Mononuclear cell (primary cell): Measurements from ENCODE around the gene ZNF32. TPM values are rescaled to one million over a fixed set of nuclear protein-coding genes. Genes with fewer than 3 reads are reported as not detected.

Source experiments
- H3K27me3 ChIP-seq: 2 replicates; pipeline ENCODE4 v1.6.0; 2011; ENCODE audit warnings: low read length, control low read depth; ENCODE audit not compliant: insufficient read depth
- H3K4me1 ChIP-seq: 2 replicates; pipeline ENCODE4 v1.5.1; 2011; ENCODE audit warnings: mild to moderate bottlenecking, low read length, control low read depth; ENCODE audit not compliant: insufficient read depth
- H3K4me3 ChIP-seq: 2 replicates; pipeline ENCODE4 v1.5.1; 2011; ENCODE audit warnings: mild to moderate bottlenecking, low read length, moderate library complexity
- H3K9me3 ChIP-seq: 2 replicates; pipeline ENCODE4 v1.5.1; 2011; ENCODE audit warnings: low read depth, mild to moderate bottlenecking, control low read depth, low read length
- total RNA-seq: library from RNA; depleted of rRNA; stranded (reverse); fragments of >200 nt; gene quantifications from one replicate; pipeline ENCODE4 v1.2.3, GENCODE V29; 2012

ZNF32 gene
- total RNA-seq, 1 donor: 19.7 TPM

GRCh38 chr10:43686414-43686813, 37.7 kb upstream of the ZNF32 start:
- Histone ChIP-seq H3K9me3 (no peaks in the 10 kb centered on the region), H3K27me3 (peaks cover 7% of the 10 kb centered on the region), H3K4me1 (peaks cover 15% of the 10 kb centered on the region), H3K4me3 (no peak overlapping the region)

GRCh38 chr10:43685744-43686143, 37.1 kb upstream of the ZNF32 start:
- peaks cover 15% of the 10 kb centered on the region for H3K4me1 ChIP-seq
- H3K4me3 ChIP-seq: no peak overlapping the region
- H3K9me3 ChIP-seq: no peaks in the 10 kb centered on the region
- peaks cover under 1% of the 10 kb centered on the region for H3K27me3 ChIP-seq

DNA sequence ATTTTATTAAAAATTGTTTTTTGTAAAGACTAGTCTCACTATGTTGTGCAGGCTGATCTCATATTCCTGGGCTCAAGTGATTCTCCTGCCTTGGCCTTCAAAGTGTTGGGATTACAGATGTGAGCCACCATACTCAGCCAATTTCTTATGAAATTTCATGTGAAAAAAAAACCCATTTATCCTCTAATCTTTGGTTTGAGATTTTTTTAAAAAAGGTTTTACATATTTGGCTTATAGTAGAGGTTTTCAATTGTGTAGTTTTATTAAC, 35.5 kb upstream of the ZNF32 start:
- Histone ChIP-seq H3K4me3 (no peak overlapping the region), H3K4me1 (peaks cover 1% of the 10 kb centered on the region), H3K9me3 (no peaks in the 10 kb centered on the region), H3K27me3 (no peaks in the 10 kb centered on the region)

- Histone ChIP-seq H3K9me3 (no peaks in the 10 kb centered on the region), H3K27me3 (no peaks in the 10 kb centered on the region), H3K4me1 (no peaks in the 10 kb centered on the region), H3K4me3 (no peak overlapping the region)
These were observed 35.0 kb upstream of the ZNF32 start for GRCh38 chr10:43683451-43684291.

GRCh38 chr10:43682956-43683355, 34.3 kb upstream of the ZNF32 start:
- Histone ChIP-seq H3K9me3 (no peaks in the 10 kb centered on the region), H3K4me3 (no peak overlapping the region), H3K27me3 (no peaks in the 10 kb centered on the region), H3K4me1 (no peaks in the 10 kb centered on the region)

GRCh38 chr10:43681721-43682120, 33.0 kb upstream of the ZNF32 start:
- no peaks in the 10 kb centered on the region for H3K4me1 ChIP-seq
- H3K27me3 ChIP-seq: no peaks in the 10 kb centered on the region
- H3K4me3 ChIP-seq: no peak overlapping the region
- no peaks in the 10 kb centered on the region for H3K9me3 ChIP-seq

GRCh38 chr10:43681220-43681619, 32.5 kb upstream of the ZNF32 start:
- H3K4me1 ChIP-seq: no peaks in the 10 kb centered on the region
- no peaks in the 10 kb centered on the region for H3K9me3 ChIP-seq
- H3K27me3 ChIP-seq: no peaks in the 10 kb centered on the region
- no peak overlapping the region for H3K4me3 ChIP-seq

DNA sequence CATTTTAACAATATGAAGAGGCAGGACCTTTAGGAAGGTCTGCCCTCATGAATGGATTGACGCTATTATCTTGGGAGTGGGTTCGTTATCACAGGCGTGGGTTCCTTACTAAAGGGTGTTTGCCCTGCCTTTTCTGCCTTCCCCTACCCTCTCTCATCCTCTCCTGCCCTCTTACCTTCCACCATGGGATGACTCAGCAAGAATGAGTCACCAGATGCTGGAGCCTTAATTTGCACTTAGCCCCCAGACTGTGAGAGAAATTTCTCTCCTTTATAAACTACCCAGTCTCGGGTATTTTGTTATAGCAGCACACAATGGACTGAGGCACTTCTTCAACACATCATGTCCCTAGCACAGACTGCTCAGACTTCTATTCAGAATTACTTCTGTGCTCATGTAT, 31.4 kb upstream of the ZNF32 start:
- Histone ChIP-seq H3K9me3 (no peaks in the 10 kb centered on the region), H3K27me3 (no peaks in the 10 kb centered on the region), H3K4me1 (no peaks in the 10 kb centered on the region), H3K4me3 (no peak overlapping the region)

DNA sequence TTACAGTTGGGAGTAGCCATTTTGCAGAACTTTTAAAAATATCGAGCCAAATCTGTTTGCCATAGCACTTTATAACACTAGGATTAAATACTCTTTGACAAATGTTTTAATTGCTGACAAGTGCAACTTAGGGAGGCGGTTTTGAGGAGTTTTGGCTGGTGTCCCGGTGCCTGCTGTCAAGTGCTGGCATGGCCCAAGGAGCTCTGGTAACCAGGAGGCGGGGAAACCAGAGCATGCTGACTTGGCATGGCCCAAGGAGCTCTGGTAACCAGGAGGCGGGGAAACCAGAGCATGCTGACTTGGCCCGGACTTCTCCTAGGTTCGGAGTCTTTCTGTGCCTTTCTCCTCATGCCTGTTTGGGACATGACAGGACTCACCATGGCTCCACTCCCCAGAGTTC, 30.8 kb upstream of the ZNF32 start:
- H3K4me1 ChIP-seq: no peaks in the 10 kb centered on the region
- no peaks in the 10 kb centered on the region for H3K9me3 ChIP-seq
- H3K4me3 ChIP-seq: no peak overlapping the region
- no peaks in the 10 kb centered on the region for H3K27me3 ChIP-seq

DNA sequence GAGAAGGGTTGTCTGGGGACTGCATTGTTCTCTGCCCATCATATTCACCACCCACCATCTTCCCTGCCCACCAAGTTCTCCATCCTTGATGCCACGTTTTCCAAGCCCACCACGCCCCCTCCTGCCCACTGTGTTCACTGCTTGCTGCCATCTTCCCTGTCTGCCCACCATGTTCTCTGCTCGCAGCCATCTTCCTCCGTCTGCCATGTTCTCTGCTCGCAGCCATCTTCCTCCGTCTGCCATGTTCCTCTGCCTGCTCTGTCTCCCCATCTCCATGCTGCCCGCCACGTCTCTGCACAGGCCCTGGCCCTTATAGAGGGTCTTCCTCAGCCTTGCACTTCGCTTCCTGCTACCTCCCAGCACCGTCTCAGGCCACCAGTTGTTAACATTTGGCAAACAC, 30.0 kb upstream of the ZNF32 start:
- Histone ChIP-seq H3K27me3 (no peaks in the 10 kb centered on the region), H3K4me3 (no peak overlapping the region), H3K9me3 (no peaks in the 10 kb centered on the region), H3K4me1 (no peaks in the 10 kb centered on the region)

- Histone ChIP-seq H3K4me1 (no peaks in the 10 kb centered on the region), H3K9me3 (no peaks in the 10 kb centered on the region), H3K4me3 (no peak overlapping the region), H3K27me3 (no peaks in the 10 kb centered on the region)
These were observed 28.2 kb upstream of the ZNF32 start for GRCh38 chr10:43676901-43677300.

- peaks cover under 1% of the 10 kb centered on the region for H3K27me3 ChIP-seq
- no peak overlapping the region for H3K4me3 ChIP-seq
- H3K9me3 ChIP-seq: no peaks in the 10 kb centered on the region
- no peaks in the 10 kb centered on the region for H3K4me1 ChIP-seq
These were observed 27.6 kb upstream of the ZNF32 start for GRCh38 chr10:43676331-43676730.

DNA sequence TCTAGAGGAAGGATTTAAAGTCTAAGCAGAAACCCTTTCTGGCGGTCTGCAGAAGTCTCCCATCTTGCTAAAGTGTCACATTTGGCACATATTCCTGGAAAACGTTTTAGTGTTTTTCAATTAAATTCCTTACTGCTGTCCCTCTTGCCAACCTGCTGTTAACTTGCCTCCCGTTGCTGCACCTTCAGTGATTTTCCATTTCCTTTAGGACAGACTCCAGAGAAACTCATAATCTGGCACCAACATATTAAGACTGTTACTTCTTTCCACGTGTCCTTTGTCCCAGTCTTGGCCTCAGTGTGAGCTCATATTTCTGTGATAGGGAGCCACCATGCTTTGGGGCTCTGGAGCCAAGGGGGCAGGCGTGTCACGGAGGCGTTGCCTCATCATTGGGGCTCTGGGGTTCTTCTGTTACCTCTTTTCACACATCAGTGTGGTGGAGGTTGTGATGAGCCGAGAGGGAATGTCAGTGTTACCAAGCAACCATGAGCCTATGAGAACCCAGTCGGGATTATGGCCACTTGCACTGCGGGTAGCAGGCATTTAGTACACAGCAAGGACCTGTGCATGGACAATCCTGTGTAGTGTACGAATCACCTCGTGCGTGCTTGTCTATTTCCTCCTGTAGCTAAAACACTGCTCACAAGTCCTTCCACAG, 26.0 kb upstream of the ZNF32 start:
- H3K4me1 ChIP-seq: no peaks in the 10 kb centered on the region
- H3K27me3 ChIP-seq: peaks cover 5% of the 10 kb centered on the region
- H3K9me3 ChIP-seq: no peaks in the 10 kb centered on the region
- no peak overlapping the region for H3K4me3 ChIP-seq

GRCh38 chr10:43673471-43673870, 24.8 kb upstream of the ZNF32 start:
- no peak overlapping the region for H3K4me3 ChIP-seq
- no peaks in the 10 kb centered on the region for H3K4me1 ChIP-seq
- no peaks in the 10 kb centered on the region for H3K9me3 ChIP-seq
- peaks cover 5% of the 10 kb centered on the region for H3K27me3 ChIP-seq

- no peak overlapping the region for H3K4me3 ChIP-seq
- peaks cover 15% of the 10 kb centered on the region for H3K27me3 ChIP-seq
- peaks cover 6% of the 10 kb centered on the region for H3K4me1 ChIP-seq
- no peaks in the 10 kb centered on the region for H3K9me3 ChIP-seq
These were observed 23.2 kb upstream of the ZNF32 start for GRCh38 chr10:43671659-43672531.
